Endothelial cell of umbilical vein (primary cell): ENCODE data around the gene GUCY1B1. TPM values are rescaled to one million over a fixed set of nuclear protein-coding genes. Genes with fewer than 3 reads are reported as not detected.

Experiments used
- BruUV-seq: library from RNA; stranded (reverse); fragments of 400-500 nt; replicated peaks from 2 replicates; lab custom pipeline; 2021; lab: Mats Ljungman, UMichigan
- CTCF ChIA-PET: fragments of 300-600, 350-600 bp; sonication (Branson Sonifier 250); formaldehyde crosslinking; loops from one replicate; lab custom pipeline; 2021; ENCODE audit warnings: antibody characterized with exemption, inconsistent platforms; lab: Charles Lee
- POLR2A ChIA-PET: fragments of 300-600, 350-600 bp; sonication (Branson Sonifier 250); formaldehyde crosslinking; loops from one replicate; lab custom pipeline; 2021; ENCODE audit warnings: antibody characterized with exemption, inconsistent platforms; lab: Charles Lee
- DNase-seq: peaks from one replicate; pipeline ENCODE4 v3.0.0-alpha.2; 2011; ENCODE audit warnings: low read depth, low spot score
- FAIRE-seq: peaks from 2 replicates; lab custom pipeline; 2011; peaks lifted over from hg19 to GRCh38; lab: Jason Lieb, UNC
- H2AFZ ChIP-seq: 2 replicates; pipeline ENCODE4 v1.6.0; 2012; ENCODE audit warnings: low read depth, low read length, control low read depth, inconsistent platforms
- H3K27ac ChIP-seq: 2 replicates; pipeline ENCODE4 v1.5.1; 2011; ENCODE audit warnings: low read depth, mild to moderate bottlenecking, control low read depth, low read length, moderate library complexity; ENCODE audit not compliant: insufficient read depth
- H3K27me3 ChIP-seq, 2 experiments: 2 replicates each; pipeline versions ENCODE4 v1.6.0 to v1.6.1; 2011; ENCODE audit warnings: low read length in 2 of 2, mixed read lengths in 1 of 2; ENCODE audit not compliant: control insufficient read depth in 2 of 2, insufficient read depth in 2 of 2
- H3K36me3 ChIP-seq, 2 experiments: 2 replicates in 1 of 2; 3 replicates in 1 of 2; pipeline ENCODE4 v1.5.1; 2011; ENCODE audit warnings: low read length in 2 of 2, mild to moderate bottlenecking in 1 of 2, moderate library complexity in 1 of 2; ENCODE audit not compliant: control insufficient read depth in 2 of 2, insufficient read depth in 2 of 2; ENCODE audit errors: extremely low read depth in 1 of 2
- H3K4me1 ChIP-seq: 3 replicates; pipeline ENCODE4 v1.5.1; 2011; ENCODE audit warnings: mild to moderate bottlenecking, low read length; ENCODE audit not compliant: control insufficient read depth, insufficient read depth; ENCODE audit errors: extremely low read depth
- H3K4me2 ChIP-seq: 2 replicates; pipeline ENCODE4 v1.6.1; 2011; ENCODE audit warnings: low read length, control low read depth, mixed read lengths; ENCODE audit not compliant: insufficient read depth
- H3K4me3 ChIP-seq, 3 experiments: fragments of 200-600 bp in 1 of 3; sonication (generic), shearing (Covaris generic) in 1 of 3; replicated peaks in 1 of 3; 2 replicates each; pipeline ENCODE4 v1.5.1; 2011 to 2016; ENCODE audit warnings: control low read depth in 3 of 3, low read length in 3 of 3, mild to moderate bottlenecking in 2 of 3, inconsistent platforms in 1 of 3, low read depth in 1 of 3, moderate library complexity in 1 of 3; ENCODE audit not compliant: insufficient read depth in 1 of 3
- H3K79me2 ChIP-seq: 2 replicates; pipeline ENCODE4 v1.6.0; 2012; ENCODE audit warnings: low read length, inconsistent platforms; ENCODE audit not compliant: control insufficient read depth, insufficient read depth
- H3K9ac ChIP-seq: replicated peaks from 2 replicates; pipeline ENCODE3; 2011; ENCODE audit warnings: low read length, control low read depth; ENCODE audit not compliant: insufficient read depth; ENCODE audit errors: extremely low read depth
- H3K9me1 ChIP-seq: replicated peaks from 3 replicates; pipeline ENCODE4 v1.6.0; 2011; ENCODE audit warnings: mild to moderate bottlenecking, low read length; ENCODE audit not compliant: control insufficient read depth, insufficient read depth; ENCODE audit errors: extremely low read depth
- H3K9me3 ChIP-seq: replicated peaks from 2 replicates; pipeline ENCODE4 v1.5.1; 2012; ENCODE audit warnings: low read length, inconsistent platforms; ENCODE audit not compliant: control insufficient read depth, insufficient read depth
- H4K20me1 ChIP-seq: replicated peaks from 2 replicates; pipeline ENCODE3; 2011; ENCODE audit warnings: mild to moderate bottlenecking, low read length; ENCODE audit not compliant: control insufficient read depth, insufficient read depth; ENCODE audit errors: extremely low read depth
- EZH2 ChIP-seq: IDR thresholded peaks from 2 replicates; pipeline ENCODE4 v1.6.1; 2012; ENCODE audit warnings: borderline replicate concordance, low read depth, mild to moderate bottlenecking, moderate library complexity, low read length, inconsistent platforms; ENCODE audit not compliant: severe bottlenecking
- FOS ChIP-seq: IDR thresholded peaks from 2 replicates; pipeline ENCODE4 v1.6.1; 2011; ENCODE audit warnings: mild to moderate bottlenecking, low read length, moderate library complexity, borderline replicate concordance; ENCODE audit not compliant: insufficient read depth
- GATA2 ChIP-seq: IDR thresholded peaks from 2 replicates; pipeline ENCODE4 v1.7.0; 2011; ENCODE audit warnings: low read depth, mild to moderate bottlenecking, moderate library complexity, mixed read lengths, low read length; ENCODE audit not compliant: insufficient read length, insufficient read depth
- JUN ChIP-seq: IDR thresholded peaks from 2 replicates; pipeline ENCODE4 v1.6.1; 2011; ENCODE audit warnings: borderline replicate concordance, low read depth; ENCODE audit not compliant: insufficient read length, insufficient read depth
- MYC ChIP-seq: IDR thresholded peaks from one replicate; pipeline ENCODE4 v1.6.1; 2011; ENCODE audit warnings: mild to moderate bottlenecking, low read depth, low read length
- POLR2A ChIP-seq: IDR thresholded peaks from 2 replicates; pipeline ENCODE4 v1.6.1; 2012; ENCODE audit warnings: low read depth, mild to moderate bottlenecking, control low read depth, low read length
- POLR2AphosphoS5 ChIP-seq: IDR thresholded peaks from 2 replicates; pipeline ENCODE4 v1.6.1; 2012; ENCODE audit warnings: low read depth, mild to moderate bottlenecking, control low read depth, low read length, moderate library complexity; ENCODE audit not compliant: insufficient read depth
- dilution Hi-C: fragments of 300-500 bp; cut with MboI; formaldehyde crosslinking; loops from one replicate; pipeline ENCODE4 v1.15.0; 2019; ENCODE audit warnings: low sequenced_read_pairs; ENCODE audit not compliant: extremely low pct_ligation_motif_present
- intact Hi-C: fragments of 100-400 bp; cut with micrococcal nuclease; formaldehyde crosslinking; loops from one replicate; pipeline ENCODE4 v1.10.0; 2022
- polyA plus RNA-seq, 4 experiments: library from polyadenylated mRNA; depleted of rRNA in 3 of 4; stranded (reverse) in 3 of 4; unstranded in 1 of 4; fragments of >200 nt; gene quantifications; 2 replicates each; pipeline versions ENCODE4 v1.2.1 to v1.2.3, GENCODE V29; 2011 to 2012; ENCODE audit warnings: missing spikeins in 1 of 4
- total RNA-seq: library from RNA; stranded (reverse); gene quantifications from 2 replicates; pipeline ENCODE4 v1.2.3, GENCODE V29; 2021
- TF ChIP-seq, protein P1 (sequence below), 2 donors: IDR thresholded peaks; 1 replicate in 1 of 2; 2 replicates in 1 of 2; pipeline ENCODE4 v1.5.1; 2011; ENCODE audit warnings: low read length in 2 of 2, mild to moderate bottlenecking in 2 of 2, moderate library complexity in 2 of 2, control low read depth in 1 of 2, inconsistent platforms in 1 of 2, low read depth in 1 of 2; ENCODE audit not compliant: insufficient read depth in 1 of 2; ENCODE audit errors: extremely low read depth in 1 of 2
- TF ChIP-seq, protein P2 (sequence below): IDR thresholded peaks from 2 replicates; pipeline ENCODE4 v1.6.1; 2011; ENCODE audit not compliant: insufficient read depth, insufficient read length

Gene GUCY1B1
- total and polyA plus RNA-seq, 2 donors (not counting 3 experiments of a cell fraction or from before 2014, with no cell fraction given): 1.9 to 4.7 TPM

GRCh38 chr4:155819066-155819465, 60.2 kb downstream of the GUCY1B1 start:
- H3K27me3 ChIP-seq: no peaks in the 10 kb centered on the region
- no TSS peak for BruUV-seq
- H3K9ac ChIP-seq: no peak overlapping the region
- no peak overlapping the region for H3K4me2 ChIP-seq
- intact Hi-C loops (no loop called here), dilution Hi-C loops (no loop called here)
- H3K9me3 ChIP-seq: no peaks in the 10 kb centered on the region
- FAIRE-seq: no peak
- peak; percentile 21 for TF ChIP-seq FOS
- TF ChIP-seq EZH2: no peak
- TF ChIP-seq POLR2AphosphoS5: no peak
- no peak for TF ChIP-seq JUN
- no peak overlapping the region for H3K4me3 ChIP-seq
- H3K36me3 ChIP-seq: no peaks in the 10 kb centered on the region
- no peaks in the 10 kb centered on the region for H3K9me1 ChIP-seq
- no peak for DNase-seq
- POLR2A ChIA-PET: no interaction called here
- H3K4me1 ChIP-seq: no peaks in the 10 kb centered on the region
- H3K27ac ChIP-seq: no peak overlapping the region
- no peaks in the 10 kb centered on the region for H3K79me2 ChIP-seq
- no peaks in the 10 kb centered on the region for H4K20me1 ChIP-seq
- H2AFZ ChIP-seq: no peak overlapping the region
- CTCF ChIA-PET: no interaction called here

DNA sequence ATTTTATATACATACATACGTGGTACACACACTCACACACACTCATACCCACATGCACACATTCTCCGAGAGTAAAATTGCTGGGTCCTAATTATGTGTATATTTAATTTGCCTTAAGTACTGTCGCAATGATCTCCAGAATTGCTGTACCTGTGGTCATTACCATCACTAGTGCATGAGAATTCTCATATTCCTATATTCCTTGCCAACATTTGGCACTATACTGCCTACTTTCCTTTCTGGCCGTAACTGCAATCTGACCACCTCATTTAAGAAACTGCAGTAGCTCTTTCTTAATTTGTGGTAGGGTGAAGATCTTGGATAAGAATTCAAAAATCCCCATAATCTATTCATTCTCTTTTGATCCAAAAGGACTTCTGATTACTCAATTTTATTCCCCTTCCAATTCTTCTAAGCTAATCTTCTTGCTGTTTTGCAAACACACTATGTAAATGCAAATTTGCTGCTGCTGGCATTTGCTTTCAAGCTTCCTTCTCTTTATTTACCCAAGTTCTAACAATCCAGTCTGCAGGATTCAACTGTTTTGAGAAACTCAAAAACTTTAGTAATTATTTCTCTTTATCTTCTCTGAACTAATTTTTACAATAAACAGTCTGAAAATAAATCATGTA, 62.2 kb downstream of the GUCY1B1 start:
- no peaks in the 10 kb centered on the region for H3K79me2 ChIP-seq
- no TSS peak for BruUV-seq
- dilution Hi-C loops (no loop called here), intact Hi-C loops (no loop called here)
- no peaks in the 10 kb centered on the region for H3K4me1 ChIP-seq
- H3K9me3 ChIP-seq: no peaks in the 10 kb centered on the region
- H3K9ac ChIP-seq: no peak overlapping the region
- POLR2A ChIA-PET: no interaction called here
- no peak overlapping the region for H3K4me3 ChIP-seq
- H3K27me3 ChIP-seq: no peaks in the 10 kb centered on the region
- H3K27ac ChIP-seq: no peak overlapping the region
- H4K20me1 ChIP-seq: no peaks in the 10 kb centered on the region
- H3K36me3 ChIP-seq: no peaks in the 10 kb centered on the region
- H2AFZ ChIP-seq: no peak overlapping the region
- TF ChIP-seq EZH2: no peak
- TF ChIP-seq, protein P1, sequence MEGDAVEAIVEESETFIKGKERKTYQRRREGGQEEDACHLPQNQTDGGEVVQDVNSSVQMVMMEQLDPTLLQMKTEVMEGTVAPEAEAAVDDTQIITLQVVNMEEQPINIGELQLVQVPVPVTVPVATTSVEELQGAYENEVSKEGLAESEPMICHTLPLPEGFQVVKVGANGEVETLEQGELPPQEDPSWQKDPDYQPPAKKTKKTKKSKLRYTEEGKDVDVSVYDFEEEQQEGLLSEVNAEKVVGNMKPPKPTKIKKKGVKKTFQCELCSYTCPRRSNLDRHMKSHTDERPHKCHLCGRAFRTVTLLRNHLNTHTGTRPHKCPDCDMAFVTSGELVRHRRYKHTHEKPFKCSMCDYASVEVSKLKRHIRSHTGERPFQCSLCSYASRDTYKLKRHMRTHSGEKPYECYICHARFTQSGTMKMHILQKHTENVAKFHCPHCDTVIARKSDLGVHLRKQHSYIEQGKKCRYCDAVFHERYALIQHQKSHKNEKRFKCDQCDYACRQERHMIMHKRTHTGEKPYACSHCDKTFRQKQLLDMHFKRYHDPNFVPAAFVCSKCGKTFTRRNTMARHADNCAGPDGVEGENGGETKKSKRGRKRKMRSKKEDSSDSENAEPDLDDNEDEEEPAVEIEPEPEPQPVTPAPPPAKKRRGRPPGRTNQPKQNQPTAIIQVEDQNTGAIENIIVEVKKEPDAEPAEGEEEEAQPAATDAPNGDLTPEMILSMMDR (IDR thresholded peaks at IDR 0.05; ENCODE audit: extremely low read depth in 1 of 2, insufficient read depth in 1 of 2, low read depth in 1 of 2, low read length in 2 of 2): no peak
- TF ChIP-seq JUN: no peak
- no peak for TF ChIP-seq FOS
- TF ChIP-seq POLR2A: no peak
- no peak for TF ChIP-seq GATA2
- TF ChIP-seq MYC: no peak
- TF ChIP-seq POLR2AphosphoS5: no peak
- TF ChIP-seq, protein P2, sequence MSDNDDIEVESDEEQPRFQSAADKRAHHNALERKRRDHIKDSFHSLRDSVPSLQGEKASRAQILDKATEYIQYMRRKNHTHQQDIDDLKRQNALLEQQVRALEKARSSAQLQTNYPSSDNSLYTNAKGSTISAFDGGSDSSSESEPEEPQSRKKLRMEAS: no peak
- no peaks in the 10 kb centered on the region for H3K9me1 ChIP-seq
- H3K4me2 ChIP-seq: no peak overlapping the region
- CTCF ChIA-PET: interaction anchor here (1.0 kb wide), 1 partner anchor 132 kb away, joined by 4 read pairs; no protein-coding TSS in a partner anchor
- FAIRE-seq (no peak), DNase-seq (no peak)
